HepG2 (cell line): ENCODE measurements around the gene ZNF425. TPM values are rescaled to one million over a fixed set of nuclear protein-coding genes. Genes with fewer than 3 reads are reported as not detected.
A peak's percentile ranks its signal among the peaks of the same experiment; 100 is the strongest.

Source experiments
- CHCHD3 ChIP-seq: sonication (generic); formaldehyde crosslinking; IDR thresholded peaks from 2 replicates; pipeline ENCODE4 v1.8.0; 2022; ENCODE audit warnings: mild to moderate bottlenecking, missing genetic modification reagents, moderate library complexity
- HNRNPK ChIP-seq: fragments of 200-400 bp; formaldehyde crosslinking; IDR thresholded peaks from 2 replicates; pipeline ENCODE4 v1.6.1; 2018; ENCODE audit warnings: low read length, low read depth, moderate library complexity, mild to moderate bottlenecking; ENCODE audit not compliant: poor library complexity, severe bottlenecking
- HOXA7 ChIP-seq: sonication (generic); formaldehyde crosslinking; IDR thresholded peaks from 2 replicates; pipeline ENCODE4 v1.8.1; 2022; ENCODE audit warnings: mild to moderate bottlenecking, missing genetic modification reagents, moderate library complexity
- HOXA9 ChIP-seq: sonication (generic); formaldehyde crosslinking; IDR thresholded peaks from 2 replicates; pipeline ENCODE4 v1.8.1; 2022; ENCODE audit warnings: missing genetic modification reagents, mild to moderate bottlenecking, moderate library complexity, borderline replicate concordance
- MTA3 ChIP-seq: sonication (generic); formaldehyde crosslinking; IDR thresholded peaks from 2 replicates; pipeline ENCODE4 v1.4.0; 2020; ENCODE audit warnings: missing genetic modification reagents
- NR2F2 ChIP-seq: IDR thresholded peaks from 2 replicates; pipeline ENCODE4 v1.6.1; 2012; ENCODE audit warnings: low read depth, inconsistent platforms, borderline replicate concordance
- SMC3 ChIP-seq: IDR thresholded peaks from 2 replicates; pipeline ENCODE4 v1.6.1; 2011; ENCODE audit warnings: low read length, improper control_type of control experiment
- SOX13 ChIP-seq, 3 experiments: fragments of 450-650 bp in 1 of 3; sonication (generic) in 1 of 3; formaldehyde crosslinking in 1 of 3; IDR thresholded peaks in 2 of 3; conservative IDR thresholded peaks in 1 of 3; 2 replicates each; pipeline versions ENCODE4 v1.5.0 to v1.6.1; 2016 to 2020; ENCODE audit warnings: antibody characterized with exemption in 1 of 3, mild to moderate bottlenecking in 1 of 3, missing compliant biosample characterization in 1 of 3, missing genetic modification reagents in 1 of 3, moderate library complexity in 1 of 3
- TAF1 ChIP-seq: sonication (generic); formaldehyde crosslinking; IDR thresholded peaks from 2 replicates; pipeline ENCODE4 v1.4.0; 2020; ENCODE audit warnings: missing genetic modification reagents
- TEF ChIP-seq: sonication (generic); formaldehyde crosslinking; IDR thresholded peaks from 2 replicates; pipeline ENCODE4 v1.5.0; 2020; ENCODE audit warnings: missing genetic modification reagents
- ZBTB7A ChIP-seq: sonication (generic); formaldehyde crosslinking; IDR thresholded peaks from 2 replicates; pipeline ENCODE4 v1.8.0; 2022; ENCODE audit warnings: mild to moderate bottlenecking, missing genetic modification reagents
- ZNF12 ChIP-seq: sonication (generic); formaldehyde crosslinking; IDR thresholded peaks from 2 replicates; pipeline ENCODE4 v1.5.0; 2020; ENCODE audit warnings: missing genetic modification reagents
- ZNF235 ChIP-seq: sonication (generic); formaldehyde crosslinking; IDR thresholded peaks from 2 replicates; pipeline ENCODE4 v1.8.1; 2023; ENCODE audit warnings: mild to moderate bottlenecking, missing genetic modification reagents, borderline replicate concordance
- ZNF44 ChIP-seq: sonication (generic); formaldehyde crosslinking; IDR thresholded peaks from 2 replicates; pipeline ENCODE4 v1.5.1; 2020; ENCODE audit warnings: mild to moderate bottlenecking, missing genetic modification reagents
- ZNF772 ChIP-seq: sonication (generic); formaldehyde crosslinking; IDR thresholded peaks from 2 replicates; pipeline ENCODE4 v1.5.0; 2020; ENCODE audit warnings: mild to moderate bottlenecking, missing genetic modification reagents
- polyA plus RNA-seq, 8 experiments: library from polyadenylated mRNA; depleted of rRNA in 3 of 8; stranded (reverse) in 7 of 8; unstranded in 1 of 8; fragments of >200 nt; fragmentation: Illumina TruSeq in 4 of 8; extraction: Trizol in 4 of 8; gene quantifications; 2 replicates each; pipeline versions ENCODE4 v1.2.1 to v1.2.3, GENCODE V29; 2011 to 2016; ENCODE audit warnings: low read depth in 4 of 8, missing spikeins in 1 of 8, mixed read lengths in 1 of 8; ENCODE audit not compliant: insufficient read depth in 1 of 8
- total RNA-seq, 5 experiments: library from RNA; depleted of rRNA; stranded (reverse); fragments of >200 nt; fragmentation: Illumina TruSeq; extraction: Trizol; gene quantifications; 2 replicates each; pipeline ENCODE4 v1.2.3, GENCODE V29; 2016; ENCODE audit warnings: low read depth in 1 of 5
- TF ChIP-seq, protein P1 (sequence below): fragments of 450-650 bp; IDR thresholded peaks from 2 replicates; pipeline ENCODE4 v1.6.1; 2017; ENCODE audit warnings: mild to moderate bottlenecking
- TF ChIP-seq, protein P2 (sequence below): sonication (generic); formaldehyde crosslinking; IDR thresholded peaks from 2 replicates; pipeline ENCODE4 v1.8.0; 2022; ENCODE audit warnings: missing genetic modification reagents, mild to moderate bottlenecking, moderate library complexity, borderline replicate concordance
- TF ChIP-seq, protein P3 (sequence below): sonication (generic); formaldehyde crosslinking; IDR thresholded peaks from 2 replicates; pipeline ENCODE4 v1.4.0; 2020; ENCODE audit warnings: missing genetic modification reagents

Gene ZNF425
- total and polyA plus RNA-seq, 2 of the 13 experiments (the other 11 are each of a cell fraction or from before 2014, with no cell fraction given), result 0.51 to 1.1 TPM

GRCh38 chr7:149126662-149127266, 640 bp upstream of the ZNF425 start (continued):
- TF ChIP-seq ZBTB7A (CRISPR knock-in tag), result no peak; the same call in 1 of the 2 replicates
- TF ChIP-seq MTA3 (CRISPR knock-in tag), result no peak
- TF ChIP-seq SMC3, result no peak
- TF ChIP-seq, protein P1, sequence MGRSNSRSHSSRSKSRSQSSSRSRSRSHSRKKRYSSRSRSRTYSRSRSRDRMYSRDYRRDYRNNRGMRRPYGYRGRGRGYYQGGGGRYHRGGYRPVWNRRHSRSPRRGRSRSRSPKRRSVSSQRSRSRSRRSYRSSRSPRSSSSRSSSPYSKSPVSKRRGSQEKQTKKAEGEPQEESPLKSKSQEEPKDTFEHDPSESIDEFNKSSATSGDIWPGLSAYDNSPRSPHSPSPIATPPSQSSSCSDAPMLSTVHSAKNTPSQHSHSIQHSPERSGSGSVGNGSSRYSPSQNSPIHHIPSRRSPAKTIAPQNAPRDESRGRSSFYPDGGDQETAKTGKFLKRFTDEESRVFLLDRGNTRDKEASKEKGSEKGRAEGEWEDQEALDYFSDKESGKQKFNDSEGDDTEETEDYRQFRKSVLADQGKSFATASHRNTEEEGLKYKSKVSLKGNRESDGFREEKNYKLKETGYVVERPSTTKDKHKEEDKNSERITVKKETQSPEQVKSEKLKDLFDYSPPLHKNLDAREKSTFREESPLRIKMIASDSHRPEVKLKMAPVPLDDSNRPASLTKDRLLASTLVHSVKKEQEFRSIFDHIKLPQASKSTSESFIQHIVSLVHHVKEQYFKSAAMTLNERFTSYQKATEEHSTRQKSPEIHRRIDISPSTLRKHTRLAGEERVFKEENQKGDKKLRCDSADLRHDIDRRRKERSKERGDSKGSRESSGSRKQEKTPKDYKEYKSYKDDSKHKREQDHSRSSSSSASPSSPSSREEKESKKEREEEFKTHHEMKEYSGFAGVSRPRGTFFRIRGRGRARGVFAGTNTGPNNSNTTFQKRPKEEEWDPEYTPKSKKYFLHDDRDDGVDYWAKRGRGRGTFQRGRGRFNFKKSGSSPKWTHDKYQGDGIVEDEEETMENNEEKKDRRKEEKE, result no peak
- TF ChIP-seq ZNF772, result peak; percentile 43; the same call in 1 of the 2 replicates
- TF ChIP-seq, protein P2, sequence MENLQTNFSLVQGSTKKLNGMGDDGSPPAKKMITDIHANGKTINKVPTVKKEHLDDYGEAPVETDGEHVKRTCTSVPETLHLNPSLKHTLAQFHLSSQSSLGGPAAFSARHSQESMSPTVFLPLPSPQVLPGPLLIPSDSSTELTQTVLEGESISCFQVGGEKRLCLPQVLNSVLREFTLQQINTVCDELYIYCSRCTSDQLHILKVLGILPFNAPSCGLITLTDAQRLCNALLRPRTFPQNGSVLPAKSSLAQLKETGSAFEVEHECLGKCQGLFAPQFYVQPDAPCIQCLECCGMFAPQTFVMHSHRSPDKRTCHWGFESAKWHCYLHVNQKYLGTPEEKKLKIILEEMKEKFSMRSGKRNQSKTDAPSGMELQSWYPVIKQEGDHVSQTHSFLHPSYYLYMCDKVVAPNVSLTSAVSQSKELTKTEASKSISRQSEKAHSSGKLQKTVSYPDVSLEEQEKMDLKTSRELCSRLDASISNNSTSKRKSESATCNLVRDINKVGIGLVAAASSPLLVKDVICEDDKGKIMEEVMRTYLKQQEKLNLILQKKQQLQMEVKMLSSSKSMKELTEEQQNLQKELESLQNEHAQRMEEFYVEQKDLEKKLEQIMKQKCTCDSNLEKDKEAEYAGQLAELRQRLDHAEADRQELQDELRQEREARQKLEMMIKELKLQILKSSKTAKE, result peak; percentile 30; the same call in 1 of the 2 replicates
- TF ChIP-seq HOXA9 (CRISPR knock-in tag), result no peak; the same call in 1 of the 2 replicates
- 0 out of 2 replicates have a peak, but pooled peaks have one; percentile 5 for TF ChIP-seq ZNF235 (CRISPR knock-in tag)
- no peak for TF ChIP-seq ZNF44
- no peak; the same call in 1 of the 2 replicates for TF ChIP-seq SOX13 (IDR thresholded peaks at IDR 0.05)
- TF ChIP-seq SOX13 (CRISPR knock-in tag; conservative IDR thresholded peaks at IDR 0.05 in 1 of 2, IDR thresholded peaks at IDR 0.05 in 1 of 2), result no peak
- no peak for TF ChIP-seq HOXA7 (CRISPR knock-in tag)
- no peak for TF ChIP-seq TEF (CRISPR knock-in tag)
- TF ChIP-seq, protein P3, sequence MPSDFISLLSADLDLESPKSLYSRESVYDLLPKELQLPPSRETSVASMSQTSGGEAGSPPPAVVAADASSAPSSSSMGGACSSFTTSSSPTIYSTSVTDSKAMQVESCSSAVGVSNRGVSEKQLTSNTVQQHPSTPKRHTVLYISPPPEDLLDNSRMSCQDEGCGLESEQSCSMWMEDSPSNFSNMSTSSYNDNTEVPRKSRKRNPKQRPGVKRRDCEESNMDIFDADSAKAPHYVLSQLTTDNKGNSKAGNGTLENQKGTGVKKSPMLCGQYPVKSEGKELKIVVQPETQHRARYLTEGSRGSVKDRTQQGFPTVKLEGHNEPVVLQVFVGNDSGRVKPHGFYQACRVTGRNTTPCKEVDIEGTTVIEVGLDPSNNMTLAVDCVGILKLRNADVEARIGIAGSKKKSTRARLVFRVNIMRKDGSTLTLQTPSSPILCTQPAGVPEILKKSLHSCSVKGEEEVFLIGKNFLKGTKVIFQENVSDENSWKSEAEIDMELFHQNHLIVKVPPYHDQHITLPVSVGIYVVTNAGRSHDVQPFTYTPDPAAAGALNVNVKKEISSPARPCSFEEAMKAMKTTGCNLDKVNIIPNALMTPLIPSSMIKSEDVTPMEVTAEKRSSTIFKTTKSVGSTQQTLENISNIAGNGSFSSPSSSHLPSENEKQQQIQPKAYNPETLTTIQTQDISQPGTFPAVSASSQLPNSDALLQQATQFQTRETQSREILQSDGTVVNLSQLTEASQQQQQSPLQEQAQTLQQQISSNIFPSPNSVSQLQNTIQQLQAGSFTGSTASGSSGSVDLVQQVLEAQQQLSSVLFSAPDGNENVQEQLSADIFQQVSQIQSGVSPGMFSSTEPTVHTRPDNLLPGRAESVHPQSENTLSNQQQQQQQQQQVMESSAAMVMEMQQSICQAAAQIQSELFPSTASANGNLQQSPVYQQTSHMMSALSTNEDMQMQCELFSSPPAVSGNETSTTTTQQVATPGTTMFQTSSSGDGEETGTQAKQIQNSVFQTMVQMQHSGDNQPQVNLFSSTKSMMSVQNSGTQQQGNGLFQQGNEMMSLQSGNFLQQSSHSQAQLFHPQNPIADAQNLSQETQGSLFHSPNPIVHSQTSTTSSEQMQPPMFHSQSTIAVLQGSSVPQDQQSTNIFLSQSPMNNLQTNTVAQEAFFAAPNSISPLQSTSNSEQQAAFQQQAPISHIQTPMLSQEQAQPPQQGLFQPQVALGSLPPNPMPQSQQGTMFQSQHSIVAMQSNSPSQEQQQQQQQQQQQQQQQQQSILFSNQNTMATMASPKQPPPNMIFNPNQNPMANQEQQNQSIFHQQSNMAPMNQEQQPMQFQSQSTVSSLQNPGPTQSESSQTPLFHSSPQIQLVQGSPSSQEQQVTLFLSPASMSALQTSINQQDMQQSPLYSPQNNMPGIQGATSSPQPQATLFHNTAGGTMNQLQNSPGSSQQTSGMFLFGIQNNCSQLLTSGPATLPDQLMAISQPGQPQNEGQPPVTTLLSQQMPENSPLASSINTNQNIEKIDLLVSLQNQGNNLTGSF (CRISPR knock-in tag), result no peak
- no peak for TF ChIP-seq NR2F2
- TF ChIP-seq HNRNPK, result no peak
- TF ChIP-seq ZNF12 (CRISPR knock-in tag), result no peak
- no peak for TF ChIP-seq CHCHD3 (CRISPR knock-in tag)
- no peak for TF ChIP-seq TAF1 (CRISPR knock-in tag)
